Measurements from ENCODE around the gene FRMD4A.

- TF ChIP-seq CTCF (IDR thresholded peaks at IDR 0.05) = no peak
- no peak for TF ChIP-seq POLR2A (IDR thresholded peaks at IDR 0.05)
These were observed 445.3 kb downstream of the FRMD4A start for GRCh38 chr10:13885238-13885990.
